ENCODE results near the gene MAEA.
"Not testable (repeated sequence)": the region's sequence is repeated elsewhere in the genome, so short reads cannot be mapped to it uniquely, and the experiment has no call there.

The MAEA gene

GRCh38 chr4:1366371-1367229 is 76.9 kb downstream of the MAEA start:
- no peak for DNase-seq (ENCODE audit: low read depth, low spot score)

- DNase-seq (ENCODE audit: low read depth, low spot score) = no peak
These were observed 77.7 kb downstream of the MAEA start for GRCh38 chr4:1367230-1367935.

- DNase-seq (ENCODE audit: low read depth, low spot score) = no peak
These were observed 78.2 kb downstream of the MAEA start for GRCh38 chr4:1367936-1368289.

GRCh38 chr4:1368421-1369090 is 78.9 kb downstream of the MAEA start:
- no peak for DNase-seq (ENCODE audit: low read depth, low spot score)

- no peak for DNase-seq (ENCODE audit: low read depth, low spot score)
These were observed 79.4 kb downstream of the MAEA start for GRCh38 chr4:1369091-1369450.

- DNase-seq (ENCODE audit: low read depth, low spot score) = no peak
These were observed 79.9 kb downstream of the MAEA start for GRCh38 chr4:1369479-1370079.

GRCh38 chr4:1370321-1371124 is 80.8 kb downstream of the MAEA start:
- no peak for DNase-seq (ENCODE audit: low read depth, low spot score)

GRCh38 chr4:1371176-1372165 is 81.8 kb downstream of the MAEA start:
- no peak for DNase-seq (ENCODE audit: low read depth, low spot score)

GRCh38 chr4:1372576-1372975 is 82.9 kb downstream of the MAEA start:
- DNase-seq (ENCODE audit: low read depth, low spot score) = not testable (repeated sequence)

- DNase-seq (ENCODE audit: low read depth, low spot score) = no peak
These were observed 84.4 kb downstream of the MAEA start for GRCh38 chr4:1373892-1374705.

- no peak for DNase-seq (ENCODE audit: low read depth, low spot score)
These were observed 85.0 kb downstream of the MAEA start for GRCh38 chr4:1374706-1375045.

GRCh38 chr4:1375051-1375721 is 85.5 kb downstream of the MAEA start:
- DNase-seq (ENCODE audit: low read depth, low spot score) = no peak

GRCh38 chr4:1375761-1376322 is 86.2 kb downstream of the MAEA start:
- no peak for DNase-seq (ENCODE audit: low read depth, low spot score)

- DNase-seq (ENCODE audit: low read depth, low spot score) = no peak
These were observed 86.7 kb downstream of the MAEA start for GRCh38 chr4:1376391-1376840.

- DNase-seq (ENCODE audit: low read depth, low spot score) = no peak
These were observed 87.3 kb downstream of the MAEA start for GRCh38 chr4:1376841-1377605.

- no peak for DNase-seq (ENCODE audit: low read depth, low spot score)
These were observed 88.0 kb downstream of the MAEA start for GRCh38 chr4:1377606-1378261.

GRCh38 chr4:1378559-1379231 is 89.0 kb downstream of the MAEA start:
- no peak for DNase-seq (ENCODE audit: low read depth, low spot score)
